K562 (cell line): ENCODE results near the gene MED20. TPM values are rescaled to one million over a fixed set of nuclear protein-coding genes. Genes with fewer than 3 reads are reported as not detected.

Source experiments
- BHLHE40 ChIP-seq: IDR thresholded peaks from 2 replicates; pipeline ENCODE4 v1.6.1; 2011; ENCODE audit warnings: low read length, improper control_type of control experiment
- ELF4 ChIP-seq: fragments of 450-650 bp; formaldehyde crosslinking; IDR thresholded peaks from 2 replicates; pipeline ENCODE4 v1.4.0; 2022; ENCODE audit warnings: missing genetic modification characterization
- FOXM1 ChIP-seq, 2 experiments: fragments of 450-650 bp in 1 of 2; sonication (generic) in 1 of 2; formaldehyde crosslinking in 1 of 2; IDR thresholded peaks; 2 replicates each; pipeline versions ENCODE4 v1.6.1 to v1.9.0; 2017 to 2022; ENCODE audit warnings: low read depth in 2 of 2, mild to moderate bottlenecking in 2 of 2, missing genetic modification reagents in 1 of 2, moderate library complexity in 1 of 2
- GATA2 ChIP-seq: sonication (generic); formaldehyde crosslinking; IDR thresholded peaks from 2 replicates; pipeline ENCODE4 v1.4.0; 2020; ENCODE audit warnings: mild to moderate bottlenecking, missing genetic modification reagents
- GATAD2B ChIP-seq: fragments of 450-650 bp; IDR thresholded peaks from 2 replicates; pipeline ENCODE4 v1.6.1; 2017; ENCODE audit warnings: mild to moderate bottlenecking, borderline replicate concordance
- HDGF ChIP-seq: fragments of 450-650 bp; IDR thresholded peaks from 2 replicates; pipeline ENCODE4 v1.6.1; 2016
- MCM7 ChIP-seq, 2 experiments: fragments of 450-650 bp; IDR thresholded peaks; 2 replicates each; pipeline ENCODE4 v1.6.1; 2016 to 2018
- NCOA4 ChIP-seq: fragments of 450-650 bp; IDR thresholded peaks from 2 replicates; pipeline ENCODE4 v1.6.1; 2018; ENCODE audit warnings: mild to moderate bottlenecking; ENCODE audit not compliant: partially characterized antibody
- NFE2L1 ChIP-seq: fragments of 450-650 bp; IDR thresholded peaks from 2 replicates; pipeline ENCODE4 v1.6.1; 2016; ENCODE audit warnings: missing genetic modification characterization, low read depth, mild to moderate bottlenecking, missing compliant biosample characterization, moderate library complexity, borderline replicate concordance
- POLR2G ChIP-seq: fragments of 200-400 bp; formaldehyde crosslinking; IDR thresholded peaks from 2 replicates; pipeline ENCODE4 v1.6.1; 2017; ENCODE audit warnings: low read depth, mild to moderate bottlenecking, antibody characterized with exemption, low read length, moderate library complexity
- RBM34 ChIP-seq: fragments of 200-400 bp; formaldehyde crosslinking; IDR thresholded peaks from 2 replicates; pipeline ENCODE4 v1.6.1; 2018; ENCODE audit warnings: low read length, borderline replicate concordance; ENCODE audit not compliant: insufficient read depth
- SAP30 ChIP-seq: fragments of 200-600 bp; sonication (generic); IDR thresholded peaks from 2 replicates; pipeline ENCODE4 v1.6.1; 2012; ENCODE audit warnings: borderline replicate concordance, low read depth, mild to moderate bottlenecking, moderate library complexity, low read length, control low read depth, inconsistent platforms; ENCODE audit not compliant: insufficient read depth, poor library complexity, severe bottlenecking
- SMAD1 ChIP-seq: fragments of 150-350 bp; IDR thresholded peaks from 2 replicates; pipeline ENCODE4 v1.6.1; 2014; ENCODE audit warnings: low read length, low read depth; ENCODE audit not compliant: partially characterized antibody
- SMC3 ChIP-seq: conservative IDR thresholded peaks from 2 replicates; pipeline ENCODE4 v1.6.1; 2011; ENCODE audit warnings: low read depth, low read length, improper control_type of control experiment; ENCODE audit not compliant: insufficient read depth
- TCF3 ChIP-seq: sonication (generic); formaldehyde crosslinking; IDR thresholded peaks from 2 replicates; pipeline ENCODE4 v1.4.0; 2020; ENCODE audit warnings: mild to moderate bottlenecking, missing genetic modification reagents
- ZKSCAN1 ChIP-seq: fragments of 150-350 bp; IDR thresholded peaks from 2 replicates; pipeline ENCODE4 v1.6.1; 2016; ENCODE audit warnings: low read depth, low read length
- ZNF146 ChIP-seq: IDR thresholded peaks from one replicate; pipeline ENCODE4 v1.6.1; 2018; ENCODE audit warnings: missing compliant biosample characterization; ENCODE audit not compliant: unreplicated experiment
- ZNF23 ChIP-seq: fragments of 250-450 bp; sonication (Bioruptor Pico); IDR thresholded peaks from 2 replicates; pipeline ENCODE4 v1.4.0; 2020; ENCODE audit warnings: mild to moderate bottlenecking
- ZNF316 ChIP-seq: fragments of 450-650 bp; IDR thresholded peaks from 2 replicates; pipeline ENCODE4 v1.6.1; 2016
- ZNF695 ChIP-seq: fragments of 450-650 bp; formaldehyde crosslinking; IDR thresholded peaks from 2 replicates; pipeline ENCODE4 v1.4.0; 2020; ENCODE audit warnings: mild to moderate bottlenecking, moderate library complexity
- ZSCAN29 ChIP-seq: fragments of 450-650 bp; IDR thresholded peaks from 2 replicates; pipeline ENCODE4 v1.6.1; 2017
- ZZZ3 ChIP-seq: fragments of 450-650 bp; IDR thresholded peaks from 2 replicates; pipeline ENCODE4 v1.6.1; 2016; ENCODE audit warnings: antibody characterized with exemption, mild to moderate bottlenecking, moderate library complexity
- polyA plus RNA-seq, 8 experiments: library from polyadenylated mRNA; depleted of rRNA in 4 of 8; stranded (reverse) in 5 of 8; unstranded in 3 of 8; fragments of >200 nt; fragmentation: Nextera tagmentation in 2 of 8; fragmentation: Illumina TruSeq in 1 of 8; extraction: Ambion mirVana in 2 of 8; extraction: Trizol in 1 of 8; gene quantifications; 2 replicates each; pipeline versions ENCODE4 v1.2.1 to v1.2.3, GENCODE V29; 2011 to 2014; ENCODE audit warnings: inconsistent platforms in 1 of 8, missing spikeins in 1 of 8
- total RNA-seq, 7 experiments: library from RNA; depleted of rRNA in 6 of 7; stranded (reverse); fragments of >200 nt in 6 of 7; fragmentation: Illumina TruSeq in 2 of 7; extraction: Trizol in 2 of 7; gene quantifications; 2 replicates each; pipeline versions ENCODE4 v1.2.1 to v1.2.3, GENCODE V29; 2011 to 2021; ENCODE audit warnings: low replicate concordance in 1 of 7
- TF ChIP-seq, protein P1 (sequence below): fragments of 450-650 bp; IDR thresholded peaks from 2 replicates; pipeline ENCODE4 v1.6.1; 2017; ENCODE audit warnings: antibody characterized with exemption, mild to moderate bottlenecking
- TF ChIP-seq, protein P2 (sequence below), 2 experiments: fragments of 450-650 bp; IDR thresholded peaks; 2 replicates each; pipeline ENCODE4 v1.6.1; 2016

Gene MED20
- total and polyA plus RNA-seq, 9 of the 15 experiments (the other 6 are each of a cell fraction or from before 2014, with no cell fraction given) = 27.3 to 80.9 (median 46.0) TPM

DNA sequence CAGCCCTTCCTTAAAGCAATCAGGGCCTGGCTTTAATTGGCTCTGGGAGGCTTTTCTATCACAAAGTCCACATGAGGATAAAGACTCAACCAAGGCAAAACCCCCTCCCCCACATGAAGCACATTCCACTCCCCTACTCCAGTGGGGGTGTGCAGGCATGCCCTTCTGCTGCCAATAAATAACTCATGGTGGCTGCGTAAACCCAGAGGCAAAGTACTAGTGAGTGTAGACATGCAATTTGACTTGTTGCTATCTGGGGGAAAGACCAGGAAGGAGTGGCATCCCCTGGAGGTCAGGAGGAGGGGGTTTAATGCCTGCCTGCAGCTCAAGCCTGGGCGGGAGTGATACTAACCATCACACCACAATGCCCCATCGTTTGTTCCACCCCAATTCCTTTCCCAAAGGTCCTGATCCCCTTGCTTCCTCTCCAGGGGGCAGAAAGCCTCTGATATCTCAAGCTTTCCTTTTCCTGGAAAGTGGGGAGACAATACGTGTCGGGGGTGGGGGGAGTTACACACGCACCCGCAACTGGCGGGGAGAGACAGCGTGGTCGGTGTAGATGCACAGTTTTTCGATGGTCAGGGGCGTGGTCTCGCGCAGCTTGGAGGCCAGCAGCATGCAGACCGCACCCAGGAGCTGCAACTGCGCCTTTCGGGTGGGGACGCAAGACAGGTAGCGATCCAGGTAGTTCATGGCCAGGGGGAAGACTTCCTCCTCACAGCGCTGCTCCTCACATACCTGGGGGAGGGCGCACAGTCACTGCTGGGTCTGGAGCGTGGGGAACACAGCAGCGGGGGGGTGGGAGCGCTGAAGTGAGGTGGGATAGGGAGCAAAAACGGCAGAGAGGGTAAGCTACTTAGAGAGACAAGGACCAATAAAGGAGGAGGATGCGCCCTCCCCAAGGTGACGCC is 19.2 kb upstream of the MED20 start (continued):
- TF ChIP-seq ZNF316 = peak; percentile 31; the same call in 1 of the 2 replicates
- TF ChIP-seq SMC3 = no peak
- no peak for TF ChIP-seq ZKSCAN1
- TF ChIP-seq, protein P1, sequence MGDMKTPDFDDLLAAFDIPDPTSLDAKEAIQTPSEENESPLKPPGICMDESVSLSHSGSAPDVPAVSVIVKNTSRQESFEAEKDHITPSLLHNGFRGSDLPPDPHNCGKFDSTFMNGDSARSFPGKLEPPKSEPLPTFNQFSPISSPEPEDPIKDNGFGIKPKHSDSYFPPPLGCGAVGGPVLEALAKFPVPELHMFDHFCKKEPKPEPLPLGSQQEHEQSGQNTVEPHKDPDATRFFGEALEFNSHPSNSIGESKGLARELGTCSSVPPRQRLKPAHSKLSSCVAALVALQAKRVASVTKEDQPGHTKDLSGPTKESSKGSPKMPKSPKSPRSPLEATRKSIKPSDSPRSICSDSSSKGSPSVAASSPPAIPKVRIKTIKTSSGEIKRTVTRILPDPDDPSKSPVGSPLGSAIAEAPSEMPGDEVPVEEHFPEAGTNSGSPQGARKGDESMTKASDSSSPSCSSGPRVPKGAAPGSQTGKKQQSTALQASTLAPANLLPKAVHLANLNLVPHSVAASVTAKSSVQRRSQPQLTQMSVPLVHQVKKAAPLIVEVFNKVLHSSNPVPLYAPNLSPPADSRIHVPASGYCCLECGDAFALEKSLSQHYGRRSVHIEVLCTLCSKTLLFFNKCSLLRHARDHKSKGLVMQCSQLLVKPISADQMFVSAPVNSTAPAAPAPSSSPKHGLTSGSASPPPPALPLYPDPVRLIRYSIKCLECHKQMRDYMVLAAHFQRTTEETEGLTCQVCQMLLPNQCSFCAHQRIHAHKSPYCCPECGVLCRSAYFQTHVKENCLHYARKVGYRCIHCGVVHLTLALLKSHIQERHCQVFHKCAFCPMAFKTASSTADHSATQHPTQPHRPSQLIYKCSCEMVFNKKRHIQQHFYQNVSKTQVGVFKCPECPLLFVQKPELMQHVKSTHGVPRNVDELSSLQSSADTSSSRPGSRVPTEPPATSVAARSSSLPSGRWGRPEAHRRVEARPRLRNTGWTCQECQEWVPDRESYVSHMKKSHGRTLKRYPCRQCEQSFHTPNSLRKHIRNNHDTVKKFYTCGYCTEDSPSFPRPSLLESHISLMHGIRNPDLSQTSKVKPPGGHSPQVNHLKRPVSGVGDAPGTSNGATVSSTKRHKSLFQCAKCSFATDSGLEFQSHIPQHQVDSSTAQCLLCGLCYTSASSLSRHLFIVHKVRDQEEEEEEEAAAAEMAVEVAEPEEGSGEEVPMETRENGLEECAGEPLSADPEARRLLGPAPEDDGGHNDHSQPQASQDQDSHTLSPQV = no peak
- TF ChIP-seq ZZZ3 = no peak
- TF ChIP-seq TCF3 (CRISPR knock-in tag) = no peak; the same call in 1 of the 2 replicates
- no peak; the same call in 1 of the 2 replicates for TF ChIP-seq ELF4
- TF ChIP-seq NCOA4 = no peak
- no peak for TF ChIP-seq ZNF146
- TF ChIP-seq ZSCAN29 = peak; percentile 51; the same call in 1 of the 2 replicates
- TF ChIP-seq POLR2G = no peak
- TF ChIP-seq SMAD1 = peak; percentile 22
- TF ChIP-seq, protein P2, sequence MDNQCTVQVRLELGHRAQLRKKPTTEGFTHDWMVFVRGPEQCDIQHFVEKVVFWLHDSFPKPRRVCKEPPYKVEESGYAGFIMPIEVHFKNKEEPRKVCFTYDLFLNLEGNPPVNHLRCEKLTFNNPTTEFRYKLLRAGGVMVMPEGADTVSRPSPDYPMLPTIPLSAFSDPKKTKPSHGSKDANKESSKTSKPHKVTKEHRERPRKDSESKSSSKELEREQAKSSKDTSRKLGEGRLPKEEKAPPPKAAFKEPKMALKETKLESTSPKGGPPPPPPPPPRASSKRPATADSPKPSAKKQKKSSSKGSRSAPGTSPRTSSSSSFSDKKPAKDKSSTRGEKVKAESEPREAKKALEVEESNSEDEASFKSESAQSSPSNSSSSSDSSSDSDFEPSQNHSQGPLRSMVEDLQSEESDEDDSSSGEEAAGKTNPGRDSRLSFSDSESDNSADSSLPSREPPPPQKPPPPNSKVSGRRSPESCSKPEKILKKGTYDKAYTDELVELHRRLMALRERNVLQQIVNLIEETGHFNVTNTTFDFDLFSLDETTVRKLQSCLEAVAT (IDR thresholded peaks at IDR 0.05) = peak in 1 of 2 experiments; percentile 37; a peak in 1 of 4 replicates
- no peak for TF ChIP-seq NFE2L1
- no peak for TF ChIP-seq HDGF
- TF ChIP-seq FOXM1 (IDR thresholded peaks at IDR 0.05; ENCODE audit: low read depth) = no peak
- TF ChIP-seq FOXM1 (CRISPR knock-in tag; IDR thresholded peaks at IDR 0.05; ENCODE audit: low read depth) = 0 out of 2 replicates have a peak, but pooled peaks have one; percentile 6
- no peak for TF ChIP-seq GATAD2B
- TF ChIP-seq RBM34 = no peak
- TF ChIP-seq ZNF23 (CRISPR knock-in tag) = no peak
- peak; percentile 13 for TF ChIP-seq SAP30
- TF ChIP-seq ZNF695 (CRISPR knock-in tag) = no peak
- TF ChIP-seq BHLHE40 = peak; percentile 5; the same call in 1 of the 2 replicates
- no peak for TF ChIP-seq MCM7 (IDR thresholded peaks at IDR 0.05)
- no peak for TF ChIP-seq GATA2
